ENCODE data around the gene SPINDOC. TPM values are rescaled to one million over a fixed set of nuclear protein-coding genes. Genes with fewer than 3 reads are reported as not detected.
"Not testable (repeated sequence)": the region's sequence is repeated elsewhere in the genome, so short reads cannot be mapped to it uniquely, and the experiment has no call there.

SPINDOC gene
- total RNA-seq, 1 experiment from 2014 or later: 106 TPM

GRCh38 chr11:63846897-63847296 lies 33.6 kb downstream of the SPINDOC start:
- Histone ChIP-seq H3K27me3 (ENCODE audit: control insufficient read depth, insufficient read depth, low read length) (no peaks in the 10 kb centered on the region), H3K4me3 (ENCODE audit: insufficient read depth, low read depth, low read length) (no peak overlapping the region), H3K36me3 (replicated peaks; ENCODE audit: control insufficient read depth, insufficient read depth, low read length) (no peaks in the 10 kb centered on the region)
- DNase-seq: no peak

- no peak overlapping the region for H3K4me3 ChIP-seq (ENCODE audit: insufficient read depth, low read depth, low read length)
- no peak for DNase-seq
- H3K27me3 ChIP-seq (ENCODE audit: control insufficient read depth, insufficient read depth, low read length): no peaks in the 10 kb centered on the region
- H3K36me3 ChIP-seq (replicated peaks; ENCODE audit: control insufficient read depth, insufficient read depth, low read length): no peaks in the 10 kb centered on the region
Observed at GRCh38 chr11:63847363-63847762, 34.1 kb downstream of the SPINDOC start.

- Histone ChIP-seq H3K27me3 (ENCODE audit: control insufficient read depth, insufficient read depth, low read length) (no peaks in the 10 kb centered on the region), H3K4me3 (ENCODE audit: insufficient read depth, low read depth, low read length) (no peak overlapping the region), H3K36me3 (replicated peaks; ENCODE audit: control insufficient read depth, insufficient read depth, low read length) (no peaks in the 10 kb centered on the region)
- DNase-seq: no peak
Observed at GRCh38 chr11:63849691-63850090, 36.4 kb downstream of the SPINDOC start.

GRCh38 chr11:63850920-63851319 lies 37.7 kb downstream of the SPINDOC start:
- Histone ChIP-seq H3K27me3 (ENCODE audit: control insufficient read depth, insufficient read depth, low read length) (no peaks in the 10 kb centered on the region), H3K4me3 (ENCODE audit: insufficient read depth, low read depth, low read length) (no peak overlapping the region)
- DNase-seq: no peak

GRCh38 chr11:63851364-63851763 lies 38.1 kb downstream of the SPINDOC start:
- Histone ChIP-seq H3K27me3 (ENCODE audit: control insufficient read depth, insufficient read depth, low read length) (no peaks in the 10 kb centered on the region), H3K4me3 (ENCODE audit: insufficient read depth, low read depth, low read length) (no peak overlapping the region)
- DNase-seq: no peak

More at GRCh38 chr11:63850920-63851319, 37.7 kb downstream of the SPINDOC start:
- H3K36me3 ChIP-seq (replicated peaks; ENCODE audit: control insufficient read depth, insufficient read depth, low read length): no peaks in the 10 kb centered on the region; the same call in 1 of the 2 replicates

GRCh38 chr11:63853476-63853875 lies 40.2 kb downstream of the SPINDOC start:
- Histone ChIP-seq H3K4me3 (ENCODE audit: insufficient read depth, low read depth, low read length) (no peak overlapping the region), H3K27me3 (ENCODE audit: control insufficient read depth, insufficient read depth, low read length) (no peaks in the 10 kb centered on the region), H3K36me3 (replicated peaks; ENCODE audit: control insufficient read depth, insufficient read depth, low read length) (no peaks in the 10 kb centered on the region; the same call in 1 of the 2 replicates)
- DNase-seq: no peak

More at GRCh38 chr11:63851364-63851763, 38.1 kb downstream of the SPINDOC start:
- no peaks in the 10 kb centered on the region; the same call in 1 of the 2 replicates for H3K36me3 ChIP-seq (replicated peaks; ENCODE audit: control insufficient read depth, insufficient read depth, low read length)

- Histone ChIP-seq H3K27me3 (ENCODE audit: control insufficient read depth, insufficient read depth, low read length) (no peaks in the 10 kb centered on the region), H3K36me3 (replicated peaks; ENCODE audit: control insufficient read depth, insufficient read depth, low read length) (no peaks in the 10 kb centered on the region; the same call in 1 of the 2 replicates), H3K4me3 (ENCODE audit: insufficient read depth, low read depth, low read length) (no peak overlapping the region)
- DNase-seq: no peak
Observed at GRCh38 chr11:63854696-63855095, 41.4 kb downstream of the SPINDOC start.

- DNase-seq: no peak
- Histone ChIP-seq H3K36me3 (replicated peaks; ENCODE audit: control insufficient read depth, insufficient read depth, low read length) (no peaks in the 10 kb centered on the region; the same call in 1 of the 2 replicates), H3K27me3 (ENCODE audit: control insufficient read depth, insufficient read depth, low read length) (no peaks in the 10 kb centered on the region), H3K4me3 (ENCODE audit: insufficient read depth, low read depth, low read length) (no peak overlapping the region)
Observed at GRCh38 chr11:63855975-63856374, 42.7 kb downstream of the SPINDOC start.

- Histone ChIP-seq H3K4me3 (ENCODE audit: insufficient read depth, low read depth, low read length) (no peak overlapping the region), H3K36me3 (replicated peaks; ENCODE audit: control insufficient read depth, insufficient read depth, low read length) (no peaks in the 10 kb centered on the region; the same call in none of the 2 replicates), H3K27me3 (ENCODE audit: control insufficient read depth, insufficient read depth, low read length) (no peaks in the 10 kb centered on the region)
- DNase-seq: no peak
Observed at GRCh38 chr11:63858628-63859550, 45.6 kb downstream of the SPINDOC start.

- H3K36me3 ChIP-seq (replicated peaks; ENCODE audit: control insufficient read depth, insufficient read depth, low read length): no peaks in the 10 kb centered on the region; the same call in none of the 2 replicates
- no peaks in the 10 kb centered on the region for H3K27me3 ChIP-seq (ENCODE audit: control insufficient read depth, insufficient read depth, low read length)
- no peak for DNase-seq
- H3K4me3 ChIP-seq (ENCODE audit: insufficient read depth, low read depth, low read length): no peak overlapping the region
Observed at GRCh38 chr11:63862923-63863322, 49.7 kb downstream of the SPINDOC start.

GRCh38 chr11:63863620-63864019 lies 50.4 kb downstream of the SPINDOC start:
- H3K27me3 ChIP-seq (ENCODE audit: control insufficient read depth, insufficient read depth, low read length); DNase-seq; H3K36me3 ChIP-seq (replicated peaks; ENCODE audit: control insufficient read depth, insufficient read depth, low read length); H3K4me3 ChIP-seq (ENCODE audit: insufficient read depth, low read depth, low read length): not testable (repeated sequence)

- peaks cover 3% of the 10 kb centered on the region for H3K36me3 ChIP-seq (replicated peaks; ENCODE audit: control insufficient read depth, insufficient read depth, low read length)
- DNase-seq: no peak
- H3K4me3 ChIP-seq (ENCODE audit: insufficient read depth, low read depth, low read length): no peak overlapping the region
- no peaks in the 10 kb centered on the region for H3K27me3 ChIP-seq (ENCODE audit: control insufficient read depth, insufficient read depth, low read length)
Observed at GRCh38 chr11:63866211-63866610, 53.0 kb downstream of the SPINDOC start.

GRCh38 chr11:63867511-63867910 lies 54.3 kb downstream of the SPINDOC start:
- H3K4me3 ChIP-seq (ENCODE audit: insufficient read depth, low read depth, low read length): no peak overlapping the region

GRCh38 chr11:63868399-63869064 lies 55.3 kb downstream of the SPINDOC start:
- no peak for DNase-seq

More at GRCh38 chr11:63867511-63867910, 54.3 kb downstream of the SPINDOC start:
- peaks cover 3% of the 10 kb centered on the region for H3K36me3 ChIP-seq (replicated peaks; ENCODE audit: control insufficient read depth, insufficient read depth, low read length)
- DNase-seq: no peak
- H3K27me3 ChIP-seq (ENCODE audit: control insufficient read depth, insufficient read depth, low read length): no peaks in the 10 kb centered on the region

GRCh38 chr11:63869171-63869591 lies 55.9 kb downstream of the SPINDOC start:
- no peak for DNase-seq
- H3K27me3 ChIP-seq (ENCODE audit: control insufficient read depth, insufficient read depth, low read length): no peaks in the 10 kb centered on the region
- H3K4me3 ChIP-seq (ENCODE audit: insufficient read depth, low read depth, low read length): no peak overlapping the region
- H3K36me3 ChIP-seq (replicated peaks; ENCODE audit: control insufficient read depth, insufficient read depth, low read length): peaks cover 3% of the 10 kb centered on the region

More at GRCh38 chr11:63868399-63869064, 55.3 kb downstream of the SPINDOC start:
- H3K4me3 ChIP-seq (ENCODE audit: insufficient read depth, low read depth, low read length): no peak overlapping the region
- peaks cover 3% of the 10 kb centered on the region for H3K36me3 ChIP-seq (replicated peaks; ENCODE audit: control insufficient read depth, insufficient read depth, low read length)
- no peaks in the 10 kb centered on the region for H3K27me3 ChIP-seq (ENCODE audit: control insufficient read depth, insufficient read depth, low read length)
